ENCODE data around the gene BCAS1.

DNA sequence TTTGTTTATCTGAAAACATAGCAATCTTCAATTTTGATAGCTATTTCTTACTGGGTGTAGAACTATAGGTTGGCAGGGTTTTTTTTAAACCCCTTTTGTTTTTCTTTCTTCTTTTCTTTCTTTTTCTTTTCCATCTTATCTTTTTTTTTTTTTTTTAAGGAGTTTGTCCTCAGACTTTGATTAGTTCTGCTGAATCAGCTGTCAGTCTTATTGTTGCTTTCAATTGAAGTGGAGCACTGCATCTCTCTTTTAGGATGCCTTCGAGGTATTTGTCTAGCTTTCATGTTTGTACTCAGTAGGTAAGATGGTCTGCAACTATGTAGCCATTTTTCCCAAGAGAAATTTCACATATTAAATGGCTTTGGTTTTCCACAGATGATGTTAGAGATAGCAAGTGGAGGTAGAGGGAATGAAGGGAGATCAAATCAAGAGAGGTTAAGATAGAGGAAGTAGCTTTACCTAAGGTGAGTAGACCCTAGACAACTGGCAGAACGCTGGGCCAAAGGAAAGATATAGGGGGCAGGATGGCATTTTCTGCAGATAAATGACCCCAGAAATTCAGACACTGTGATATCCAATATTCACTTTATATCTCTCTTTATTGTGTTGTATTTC, 137.1 kb downstream of the BCAS1 start:
- no peak for TF ChIP-seq POLR2A (IDR thresholded peaks at IDR 0.05; ENCODE audit: low read length)
- TF ChIP-seq GATA1 (IDR thresholded peaks at IDR 0.05; ENCODE audit: low read depth, low read length), result no peak

All from erythroblast (primary cell).